NB4 (cell line): ENCODE measurements around the gene SMYD3.

Source experiments
- CTCF ChIP-seq: IDR thresholded peaks from one replicate; pipeline ENCODE4 v1.5.1; 2012; ENCODE audit warnings: low read depth, low read length
- MYC ChIP-seq: IDR thresholded peaks from 2 replicates; pipeline ENCODE4 v1.6.1; 2011; ENCODE audit warnings: low read depth, low read length
- POLR2A ChIP-seq: IDR thresholded peaks from 2 replicates; pipeline ENCODE4 v1.6.1; 2011; ENCODE audit warnings: mild to moderate bottlenecking; ENCODE audit not compliant: insufficient read length; ENCODE audit errors: extremely low read depth

- TF ChIP-seq POLR2A (no peak), CTCF (no peak), MYC (no peak)
Observed at GRCh38 chr1:246471688-246472087, 35.4 kb downstream of the SMYD3 start.
